HepG2 (cell line): ENCODE measurements around the gene C1QTNF12. TPM values are rescaled to one million over a fixed set of nuclear protein-coding genes. Genes with fewer than 3 reads are reported as not detected.
A peak's percentile ranks its signal among the peaks of the same experiment; 100 is the strongest.

ENCODE experiments used
- BCL3 ChIP-seq: sonication (generic); formaldehyde crosslinking; IDR thresholded peaks from 2 replicates; pipeline ENCODE4 v1.5.1; 2020; ENCODE audit warnings: mild to moderate bottlenecking, missing genetic modification reagents, moderate library complexity
- KLF9 ChIP-seq: IDR thresholded peaks from 2 replicates; pipeline ENCODE4 v1.6.1; 2016; ENCODE audit warnings: low read depth
- NFKB2 ChIP-seq: sonication (generic); formaldehyde crosslinking; IDR thresholded peaks from 2 replicates; pipeline ENCODE4 v1.4.0; 2020; ENCODE audit warnings: missing genetic modification reagents, borderline replicate concordance
- TFDP2 ChIP-seq: sonication (generic); formaldehyde crosslinking; IDR thresholded peaks from 2 replicates; pipeline ENCODE4 v1.4.0; 2020; ENCODE audit warnings: missing genetic modification reagents
- YEATS2 ChIP-seq: sonication (generic); formaldehyde crosslinking; IDR thresholded peaks from 2 replicates; pipeline ENCODE4 v1.4.0; 2020; ENCODE audit warnings: missing genetic modification reagents, borderline replicate concordance
- ZBTB40 ChIP-seq, 2 experiments: fragments of 450-650 bp in 1 of 2; sonication (generic) in 1 of 2; formaldehyde crosslinking in 1 of 2; IDR thresholded peaks; 2 replicates each; pipeline versions ENCODE4 v1.6.1 to v1.8.0; 2016 to 2022; ENCODE audit warnings: antibody characterized with exemption in 1 of 2, mild to moderate bottlenecking in 1 of 2, missing genetic modification reagents in 1 of 2
- ZNF607 ChIP-seq: sonication (generic); formaldehyde crosslinking; IDR thresholded peaks from 2 replicates; pipeline ENCODE4 v1.5.1; 2020; ENCODE audit warnings: missing genetic modification reagents, mild to moderate bottlenecking, borderline replicate concordance
- ZNF737 ChIP-seq: sonication (generic); formaldehyde crosslinking; IDR thresholded peaks from 2 replicates; pipeline ENCODE4 v1.5.0; 2020; ENCODE audit warnings: missing genetic modification reagents, mild to moderate bottlenecking, borderline replicate concordance
- polyA plus RNA-seq, 8 experiments: library from polyadenylated mRNA; depleted of rRNA in 3 of 8; stranded (reverse) in 7 of 8; unstranded in 1 of 8; fragments of >200 nt; fragmentation: Illumina TruSeq in 4 of 8; extraction: Trizol in 4 of 8; gene quantifications; 2 replicates each; pipeline versions ENCODE4 v1.2.1 to v1.2.3, GENCODE V29; 2011 to 2016; ENCODE audit warnings: low read depth in 4 of 8, missing spikeins in 1 of 8, mixed read lengths in 1 of 8; ENCODE audit not compliant: insufficient read depth in 1 of 8
- total RNA-seq, 5 experiments: library from RNA; depleted of rRNA; stranded (reverse); fragments of >200 nt; fragmentation: Illumina TruSeq; extraction: Trizol; gene quantifications; 2 replicates each; pipeline ENCODE4 v1.2.3, GENCODE V29; 2016; ENCODE audit warnings: low read depth in 1 of 5
- TF ChIP-seq, protein P1 (sequence below): sonication (generic); formaldehyde crosslinking; IDR thresholded peaks from 2 replicates; pipeline ENCODE4 v1.5.0; 2020; ENCODE audit warnings: mild to moderate bottlenecking, missing genetic modification reagents, moderate library complexity
- TF ChIP-seq, protein P2 (sequence below): sonication (generic); formaldehyde crosslinking; IDR thresholded peaks from 2 replicates; pipeline ENCODE4 v1.4.0; 2020; ENCODE audit warnings: missing genetic modification reagents, borderline replicate concordance
- TF ChIP-seq, protein P3 (sequence below): IDR thresholded peaks from 2 replicates; pipeline ENCODE4 v1.6.1; 2016

C1QTNF12 gene
- total and polyA plus RNA-seq, 2 of the 13 experiments (the other 11 are each of a cell fraction or from before 2014, with no cell fraction given): 0.18 to 0.64 TPM

- TF ChIP-seq, protein P1, sequence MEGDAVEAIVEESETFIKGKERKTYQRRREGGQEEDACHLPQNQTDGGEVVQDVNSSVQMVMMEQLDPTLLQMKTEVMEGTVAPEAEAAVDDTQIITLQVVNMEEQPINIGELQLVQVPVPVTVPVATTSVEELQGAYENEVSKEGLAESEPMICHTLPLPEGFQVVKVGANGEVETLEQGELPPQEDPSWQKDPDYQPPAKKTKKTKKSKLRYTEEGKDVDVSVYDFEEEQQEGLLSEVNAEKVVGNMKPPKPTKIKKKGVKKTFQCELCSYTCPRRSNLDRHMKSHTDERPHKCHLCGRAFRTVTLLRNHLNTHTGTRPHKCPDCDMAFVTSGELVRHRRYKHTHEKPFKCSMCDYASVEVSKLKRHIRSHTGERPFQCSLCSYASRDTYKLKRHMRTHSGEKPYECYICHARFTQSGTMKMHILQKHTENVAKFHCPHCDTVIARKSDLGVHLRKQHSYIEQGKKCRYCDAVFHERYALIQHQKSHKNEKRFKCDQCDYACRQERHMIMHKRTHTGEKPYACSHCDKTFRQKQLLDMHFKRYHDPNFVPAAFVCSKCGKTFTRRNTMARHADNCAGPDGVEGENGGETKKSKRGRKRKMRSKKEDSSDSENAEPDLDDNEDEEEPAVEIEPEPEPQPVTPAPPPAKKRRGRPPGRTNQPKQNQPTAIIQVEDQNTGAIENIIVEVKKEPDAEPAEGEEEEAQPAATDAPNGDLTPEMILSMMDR (CRISPR knock-in tag): peak; percentile 44; the same call in 1 of the 2 replicates
- TF ChIP-seq NFKB2 (CRISPR knock-in tag) (peak; percentile 50; the same call in 1 of the 2 replicates), YEATS2 (CRISPR knock-in tag) (no peak), TFDP2 (CRISPR knock-in tag) (0 out of 2 replicates have a peak, but pooled peaks have one; percentile 22), ZNF607 (CRISPR knock-in tag) (peak; percentile 51; the same call in 1 of the 2 replicates), ZNF737 (no peak), KLF9 (CRISPR knock-in tag) (no peak), ZBTB40 (IDR thresholded peaks at IDR 0.05) (no peak), ZBTB40 (CRISPR knock-in tag; IDR thresholded peaks at IDR 0.05) (0 out of 2 replicates have a peak, but pooled peaks have one; percentile 20), BCL3 (CRISPR knock-in tag) (no peak; the same call in 1 of the 2 replicates)
- TF ChIP-seq, protein P2, sequence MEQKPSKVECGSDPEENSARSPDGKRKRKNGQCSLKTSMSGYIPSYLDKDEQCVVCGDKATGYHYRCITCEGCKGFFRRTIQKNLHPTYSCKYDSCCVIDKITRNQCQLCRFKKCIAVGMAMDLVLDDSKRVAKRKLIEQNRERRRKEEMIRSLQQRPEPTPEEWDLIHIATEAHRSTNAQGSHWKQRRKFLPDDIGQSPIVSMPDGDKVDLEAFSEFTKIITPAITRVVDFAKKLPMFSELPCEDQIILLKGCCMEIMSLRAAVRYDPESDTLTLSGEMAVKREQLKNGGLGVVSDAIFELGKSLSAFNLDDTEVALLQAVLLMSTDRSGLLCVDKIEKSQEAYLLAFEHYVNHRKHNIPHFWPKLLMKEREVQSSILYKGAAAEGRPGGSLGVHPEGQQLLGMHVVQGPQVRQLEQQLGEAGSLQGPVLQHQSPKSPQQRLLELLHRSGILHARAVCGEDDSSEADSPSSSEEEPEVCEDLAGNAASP (CRISPR knock-in tag): peak; percentile 29; the same call in 1 of the 2 replicates
- TF ChIP-seq, protein P3, sequence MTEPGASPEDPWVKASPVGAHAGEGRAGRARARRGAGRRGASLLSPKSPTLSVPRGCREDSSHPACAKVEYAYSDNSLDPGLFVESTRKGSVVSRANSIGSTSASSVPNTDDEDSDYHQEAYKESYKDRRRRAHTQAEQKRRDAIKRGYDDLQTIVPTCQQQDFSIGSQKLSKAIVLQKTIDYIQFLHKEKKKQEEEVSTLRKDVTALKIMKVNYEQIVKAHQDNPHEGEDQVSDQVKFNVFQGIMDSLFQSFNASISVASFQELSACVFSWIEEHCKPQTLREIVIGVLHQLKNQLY (CRISPR knock-in tag): no peak
These were observed 41.0 kb upstream of the C1QTNF12 start (continued) for GRCh38 chr1:1287288-1288110.
